Measurements from ENCODE around the gene STAT2.
"Not testable (repeated sequence)": the region's sequence is repeated elsewhere in the genome, so short reads cannot be mapped to it uniquely, and the experiment has no call there.

Gene STAT2

DNA sequence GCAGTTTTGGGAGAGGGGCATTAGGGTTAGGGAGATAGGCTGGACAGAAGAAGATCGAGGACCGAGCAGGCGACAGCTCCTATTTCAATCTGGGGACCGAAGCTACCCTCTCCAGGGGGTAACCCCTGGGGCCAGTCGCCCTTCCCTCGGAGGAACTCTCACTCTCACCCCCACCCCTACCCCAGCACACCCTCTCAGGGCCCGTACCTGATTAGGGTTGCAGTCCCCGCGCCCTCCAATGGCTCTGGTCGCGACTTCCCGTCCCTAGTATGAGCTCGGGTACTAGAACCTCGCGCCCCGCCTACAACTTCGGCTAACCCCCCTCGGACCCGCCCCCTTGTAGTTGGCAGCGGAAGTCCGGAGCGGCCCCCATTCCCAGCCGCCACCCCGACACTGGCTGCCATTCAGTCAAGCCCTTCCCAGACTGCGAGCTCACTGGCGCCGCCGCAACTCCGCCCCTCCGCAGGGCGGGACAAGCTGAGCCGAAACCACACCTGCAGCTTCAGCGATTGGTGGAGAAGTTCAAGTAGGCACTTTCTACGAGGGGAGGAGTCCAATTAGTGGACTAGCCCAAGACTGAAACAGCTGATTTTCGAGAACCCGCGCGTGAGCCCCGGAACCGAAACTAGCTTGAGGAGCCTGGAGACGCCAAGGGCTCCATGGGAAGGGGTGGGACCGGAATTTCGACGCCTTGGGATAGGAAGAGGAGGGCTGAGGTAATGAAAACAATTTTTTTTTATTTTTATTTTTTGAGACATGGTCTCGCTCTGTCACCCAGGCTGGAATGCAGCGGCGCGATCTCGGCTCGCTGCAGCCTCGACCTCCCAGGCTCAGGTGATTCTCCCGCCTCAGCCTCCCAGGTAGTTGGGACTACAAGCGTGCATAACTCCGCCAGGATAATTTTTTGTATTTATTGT lies at the start of gene STAT2:
Gene STAT2, minus strand, starts transcription at position 257 of the 917 bp plus-strand sequence. CDS start 3,536 bp downstream, outside the sequence.
- Mint-ChIP-seq H3K27ac (peak within 1 kb of the TSS; percentile 98), H3K9me3 (no peaks in the 10 kb centered on the region), H3K36me3 (peaks cover 15% of the 10 kb centered on the region), H3K4me1 (peaks cover 32% of the 10 kb centered on the region), H3K4me3 (peak within 1 kb of the TSS; percentile 94), H3K27me3 (peaks cover 8% of the 10 kb centered on the region)
- DNase-seq = peak; percentile 100
- CTCF ChIA-PET = interaction anchor here (0.8 to 3.0 kb wide), 7 partner anchors 18 to 104 kb away, joined by 3 to 21 read pairs (median 3); partner anchors contain the start of gene TIMELESS

DNA sequence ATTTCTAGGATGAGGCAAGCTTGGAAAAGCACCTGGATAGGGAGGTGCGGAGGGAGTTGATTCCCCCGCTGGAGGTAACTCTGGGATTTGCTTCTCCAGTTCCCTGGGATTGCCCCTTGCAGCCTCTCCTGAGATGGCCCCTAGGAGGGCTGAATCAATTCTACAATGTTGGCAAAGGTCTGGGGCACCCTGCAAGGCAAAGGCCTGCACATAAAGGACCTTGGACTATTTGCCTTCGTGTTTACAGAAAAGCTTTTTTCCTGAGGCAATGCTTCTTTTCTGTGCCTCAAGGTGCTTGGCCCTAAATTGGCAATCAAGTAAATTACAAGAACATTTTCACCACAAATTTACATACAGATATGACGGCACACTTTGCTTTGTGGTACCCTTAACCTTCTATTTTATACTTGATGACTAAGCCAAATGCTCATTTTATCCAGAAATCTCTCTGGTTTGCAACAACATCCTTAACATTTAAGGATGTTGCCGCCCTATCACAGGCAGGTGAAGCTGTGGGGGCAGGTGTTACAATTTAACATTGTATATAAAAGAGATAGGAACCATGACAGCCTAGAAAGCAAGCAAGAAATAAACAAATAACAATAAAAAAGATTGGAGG lies 49.0 kb upstream of the STAT2 start:
- H3K27ac Mint-ChIP-seq = no peak overlapping the region
- H3K4me3 Mint-ChIP-seq = no peak overlapping the region
- no peak for DNase-seq
- no peaks in the 10 kb centered on the region for H3K9me3 Mint-ChIP-seq
- H3K4me1 Mint-ChIP-seq = no peaks in the 10 kb centered on the region
- CTCF ChIA-PET = no interaction called here
- H3K36me3 Mint-ChIP-seq = peaks cover 3% of the 10 kb centered on the region
- no peaks in the 10 kb centered on the region for H3K27me3 Mint-ChIP-seq

DNA sequence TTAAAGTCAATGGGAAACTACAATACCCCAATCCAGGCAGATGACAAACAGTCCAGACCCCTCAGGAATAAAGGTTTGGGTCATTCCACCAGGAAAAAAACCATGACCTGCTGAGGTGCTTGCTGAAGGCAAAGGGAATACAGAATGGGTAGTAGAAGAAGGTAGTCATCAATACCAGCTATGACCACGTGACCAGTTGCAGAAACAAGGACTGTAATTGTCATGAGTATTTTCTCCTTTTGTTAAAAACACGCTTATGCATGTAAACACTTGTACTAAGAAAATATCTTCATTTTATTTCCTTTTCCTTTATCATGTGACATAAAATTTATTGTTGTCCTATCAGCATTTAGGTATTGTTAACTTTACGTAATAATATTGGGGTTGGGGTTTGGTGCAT lies 44.3 kb upstream of the STAT2 start:
- H3K9me3 Mint-ChIP-seq, H3K36me3 Mint-ChIP-seq, CTCF ChIA-PET, H3K27me3 Mint-ChIP-seq, DNase-seq, H3K4me1 Mint-ChIP-seq, H3K4me3 Mint-ChIP-seq, H3K27ac Mint-ChIP-seq: not testable (repeated sequence)

DNA sequence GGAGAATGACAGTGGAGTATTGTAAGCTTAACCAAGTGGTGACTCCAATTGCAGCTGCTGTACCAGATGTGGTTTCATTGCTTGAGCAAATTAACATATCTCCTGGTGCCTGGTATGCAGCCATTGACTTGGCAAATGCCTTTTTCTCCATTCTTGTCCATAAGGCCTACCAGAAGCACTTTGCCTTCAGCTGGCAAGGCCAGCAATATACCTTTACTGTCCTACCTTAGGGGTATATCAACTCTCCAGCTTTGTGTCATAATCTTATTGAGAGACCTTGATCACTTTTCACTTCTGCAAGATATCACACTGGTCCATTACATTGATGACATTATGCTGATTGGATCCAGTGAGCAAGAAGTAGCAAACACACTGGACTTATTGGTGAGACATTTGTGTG lies 41.7 kb upstream of the STAT2 start:
- H3K4me1 Mint-ChIP-seq, CTCF ChIA-PET, H3K27ac Mint-ChIP-seq, DNase-seq, H3K36me3 Mint-ChIP-seq, H3K4me3 Mint-ChIP-seq, H3K27me3 Mint-ChIP-seq: not testable (repeated sequence)
- H3K9me3 Mint-ChIP-seq = peaks cover 10% of the 10 kb centered on the region

DNA sequence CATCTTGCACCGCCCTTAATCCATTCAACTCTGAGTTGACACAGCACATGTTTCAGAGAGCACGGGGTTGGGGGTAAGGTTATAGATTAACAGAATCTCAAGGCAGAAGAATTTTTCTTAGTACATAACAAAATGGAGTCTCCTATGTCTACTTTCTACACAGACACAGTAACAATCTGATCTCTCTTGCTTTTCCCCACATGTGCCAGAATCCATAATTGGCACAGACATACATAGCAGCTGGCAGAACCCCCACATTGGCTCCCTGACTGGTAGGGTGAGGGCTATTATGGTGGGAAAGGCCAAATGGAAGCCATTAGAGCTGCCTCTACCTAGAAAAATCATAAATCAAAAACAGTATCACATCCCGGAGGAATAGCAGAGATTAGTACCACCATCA lies 41.2 kb upstream of the STAT2 start:
- H3K27me3 Mint-ChIP-seq, H3K36me3 Mint-ChIP-seq: not testable (repeated sequence)

DNA sequence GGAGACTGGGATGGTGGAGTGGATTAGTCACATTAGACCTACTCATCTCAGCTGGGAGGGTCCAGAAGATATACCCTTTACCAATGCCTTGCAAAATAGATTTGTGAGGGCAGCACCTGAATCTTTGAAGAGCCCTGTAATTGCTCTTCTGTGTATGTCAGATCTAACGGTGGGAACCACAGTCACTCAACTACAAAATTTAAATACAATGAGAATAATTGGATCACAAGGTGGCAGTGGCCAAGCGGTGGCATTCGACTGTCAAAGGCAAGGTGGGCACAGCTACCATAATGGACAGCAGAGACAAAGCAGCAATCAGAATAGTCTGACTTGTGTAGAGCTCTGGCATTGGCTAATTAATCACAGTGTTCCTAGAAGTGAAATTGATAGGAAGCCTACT lies 39.6 kb upstream of the STAT2 start:
- H3K27me3 Mint-ChIP-seq, CTCF ChIA-PET, H3K4me3 Mint-ChIP-seq, H3K27ac Mint-ChIP-seq, H3K36me3 Mint-ChIP-seq, DNase-seq, H3K4me1 Mint-ChIP-seq: not testable (repeated sequence)
- peaks cover 10% of the 10 kb centered on the region for H3K9me3 Mint-ChIP-seq

More for the DNA sequence above, 41.2 kb upstream of the STAT2 start:
- CTCF ChIA-PET, H3K4me3 Mint-ChIP-seq, H3K27ac Mint-ChIP-seq, DNase-seq, H3K4me1 Mint-ChIP-seq: not testable (repeated sequence)
- peaks cover 10% of the 10 kb centered on the region for H3K9me3 Mint-ChIP-seq

DNA sequence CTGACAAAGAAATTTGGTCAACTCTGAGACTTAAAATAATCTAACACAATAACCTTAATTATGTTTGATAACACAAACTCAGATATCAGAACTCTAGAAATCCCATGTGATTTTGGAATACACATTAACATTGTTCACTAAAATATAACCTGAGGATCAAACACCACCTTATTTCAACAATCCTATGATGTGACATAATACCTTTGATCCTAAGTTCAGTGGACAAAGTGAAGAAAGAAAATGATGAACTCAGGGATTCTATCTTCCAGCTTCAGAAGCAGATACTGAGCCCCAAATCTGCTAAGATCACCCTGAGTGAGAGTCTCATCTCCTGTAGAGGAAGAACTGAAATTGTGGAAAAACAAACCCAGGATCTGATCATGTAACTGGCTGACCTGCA lies 38.4 kb upstream of the STAT2 start:
- H3K27me3 Mint-ChIP-seq = peaks cover 10% of the 10 kb centered on the region
- H3K9me3 Mint-ChIP-seq = peaks cover 10% of the 10 kb centered on the region
- H3K36me3 Mint-ChIP-seq = peaks cover 3% of the 10 kb centered on the region
- no peak overlapping the region for H3K4me3 Mint-ChIP-seq
- no peak overlapping the region for H3K27ac Mint-ChIP-seq
- CTCF ChIA-PET = interaction anchor here (1.0 kb wide), 1 partner anchor 10 kb away, joined by 3 read pairs; no protein-coding TSS in a partner anchor
- no peaks in the 10 kb centered on the region for H3K4me1 Mint-ChIP-seq
- no peak for DNase-seq

DNA sequence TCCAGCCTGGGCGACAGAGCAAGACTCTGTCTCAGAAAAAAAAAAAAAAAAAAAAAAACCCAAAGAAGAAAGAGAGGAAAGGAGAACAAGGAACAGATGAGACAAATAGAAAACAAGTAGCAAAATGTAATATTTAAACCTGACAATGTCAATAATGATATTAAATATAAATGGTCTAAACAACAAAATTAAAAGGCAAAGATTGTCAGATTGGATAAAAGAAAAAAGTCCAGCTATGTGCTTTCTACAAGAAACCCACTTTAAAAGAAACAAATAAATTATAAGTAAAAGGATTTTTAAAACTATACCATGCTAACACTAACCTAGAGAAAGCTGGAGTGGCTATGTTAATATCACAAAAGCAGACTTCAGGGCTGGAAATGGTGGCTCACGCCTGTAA lies 32.4 kb upstream of the STAT2 start:
- Mint-ChIP-seq H3K27me3 (peaks cover 21% of the 10 kb centered on the region), H3K36me3 (no peaks in the 10 kb centered on the region), H3K9me3 (no peaks in the 10 kb centered on the region), H3K4me3 (no peak overlapping the region), H3K27ac (no peak overlapping the region), H3K4me1 (no peaks in the 10 kb centered on the region)
- DNase-seq = no peak
- CTCF ChIA-PET = no interaction called here

DNA sequence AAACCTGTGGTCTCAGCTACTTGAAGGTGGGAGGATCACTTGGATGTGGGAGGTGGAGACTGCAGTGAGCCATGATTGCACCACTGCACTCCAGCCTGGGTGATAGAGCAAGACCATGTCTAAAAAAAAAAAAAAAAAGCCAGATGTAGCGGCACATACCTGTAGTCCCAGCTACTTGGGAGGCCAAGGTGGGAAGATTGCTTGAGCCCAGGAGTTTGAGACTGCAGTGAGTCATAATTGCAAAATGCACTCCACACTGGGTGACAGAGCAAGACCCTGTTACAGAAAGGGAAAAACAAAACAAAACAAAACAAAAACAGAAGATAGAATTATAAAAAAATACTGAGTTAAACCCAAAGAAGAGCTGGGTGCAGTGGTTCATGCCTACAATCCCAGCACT lies 31.8 kb upstream of the STAT2 start:
- CTCF ChIA-PET = no interaction called here
- no peaks in the 10 kb centered on the region for H3K4me1 Mint-ChIP-seq

DNA sequence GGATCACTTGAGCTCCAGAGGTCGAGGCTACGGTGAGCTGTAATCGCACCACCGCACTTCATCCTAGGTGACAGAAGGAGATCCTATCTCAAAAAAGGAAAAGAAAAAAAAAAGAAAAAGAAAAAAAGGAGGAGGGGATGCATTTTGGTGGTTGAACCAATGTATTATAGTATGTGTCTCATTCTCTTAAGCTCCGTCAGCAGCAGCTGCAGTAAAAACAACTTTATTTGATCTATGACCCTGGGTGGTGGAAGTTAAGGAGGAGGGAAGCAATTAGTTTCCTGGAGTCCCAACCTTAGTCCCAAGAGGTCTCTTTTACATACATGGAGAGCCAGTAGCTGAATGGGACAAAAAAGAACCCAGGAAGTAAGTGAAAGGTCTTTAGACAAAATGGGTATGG lies 29.5 kb upstream of the STAT2 start:
- peaks cover 30% of the 10 kb centered on the region for H3K27me3 Mint-ChIP-seq
- CTCF ChIA-PET = no interaction called here
- H3K4me3 Mint-ChIP-seq = no peak overlapping the region

More for the DNA sequence above, 31.8 kb upstream of the STAT2 start:
- Mint-ChIP-seq H3K27ac (no peak overlapping the region), H3K36me3 (no peaks in the 10 kb centered on the region), H3K27me3 (peaks cover 22% of the 10 kb centered on the region), H3K4me3 (no peak overlapping the region), H3K9me3 (no peaks in the 10 kb centered on the region)
- DNase-seq = no peak

DNA sequence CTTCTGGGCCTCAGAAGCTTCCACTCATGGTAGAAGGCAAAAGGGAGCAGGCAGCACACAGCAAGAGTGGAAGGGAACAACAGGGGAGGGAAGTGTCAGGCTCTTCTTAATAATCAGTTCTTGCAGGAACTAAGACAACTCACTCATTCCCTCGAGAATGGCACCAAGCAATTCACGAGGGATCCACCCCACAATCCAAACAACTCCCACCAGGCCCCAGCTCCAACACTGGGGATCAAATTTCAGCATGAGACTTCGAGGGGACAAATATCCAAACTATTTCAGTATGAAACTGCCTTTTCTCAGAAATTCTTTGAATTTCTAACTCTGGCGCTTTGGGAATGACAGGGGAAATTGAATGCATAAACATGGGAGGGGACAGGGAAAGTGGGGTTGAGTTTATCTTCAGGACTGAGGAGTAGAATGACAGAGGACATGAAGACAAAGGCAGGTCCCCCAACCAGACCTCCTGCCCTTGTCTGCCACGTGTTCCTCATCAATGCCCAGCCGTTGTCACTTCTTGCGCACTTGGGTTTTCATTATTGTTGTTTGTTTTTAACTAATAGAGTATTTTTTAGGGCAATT lies 27.3 kb upstream of the STAT2 start:
- Mint-ChIP-seq H3K36me3 (no peaks in the 10 kb centered on the region), H3K4me1 (no peaks in the 10 kb centered on the region), H3K27ac (no peak overlapping the region), H3K4me3 (no peak overlapping the region), H3K27me3 (peaks cover 39% of the 10 kb centered on the region), H3K9me3 (no peaks in the 10 kb centered on the region)
- CTCF ChIA-PET = no interaction called here
- no peak for DNase-seq

More for the DNA sequence above, 29.5 kb upstream of the STAT2 start:
- H3K9me3 Mint-ChIP-seq = no peaks in the 10 kb centered on the region
- no peak for DNase-seq
- no peaks in the 10 kb centered on the region for H3K36me3 Mint-ChIP-seq
- H3K27ac Mint-ChIP-seq = no peak overlapping the region
- H3K4me1 Mint-ChIP-seq = no peaks in the 10 kb centered on the region

DNA sequence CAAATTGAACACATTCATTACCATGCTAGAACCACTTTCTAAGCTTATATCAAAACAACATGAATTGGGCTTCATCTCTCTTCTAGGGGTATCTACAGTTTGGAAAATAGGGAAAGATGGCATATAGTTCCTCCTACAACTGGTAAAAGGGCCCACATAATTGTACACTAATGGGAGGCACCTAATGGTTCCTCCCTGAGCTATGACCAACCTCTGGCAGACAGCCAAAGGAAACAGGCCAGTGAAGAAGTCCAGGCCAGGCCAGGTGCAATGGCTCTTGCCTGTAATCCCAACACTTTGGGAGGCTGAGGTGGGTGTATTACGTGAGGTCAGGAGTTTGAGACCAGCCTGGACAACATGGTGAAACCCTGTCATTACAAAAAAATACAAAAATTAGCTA lies 26.0 kb upstream of the STAT2 start:
- no peak for DNase-seq
- Mint-ChIP-seq H3K36me3 (no peaks in the 10 kb centered on the region), H3K27me3 (peaks cover 37% of the 10 kb centered on the region), H3K9me3 (no peaks in the 10 kb centered on the region), H3K4me1 (no peaks in the 10 kb centered on the region), H3K4me3 (no peak overlapping the region), H3K27ac (no peak overlapping the region)
- CTCF ChIA-PET = interaction anchor here (0.6 to 1.2 kb wide), 3 partner anchors 74 to 609 kb away, joined by 3 read pairs; no protein-coding TSS in a partner anchor

DNA sequence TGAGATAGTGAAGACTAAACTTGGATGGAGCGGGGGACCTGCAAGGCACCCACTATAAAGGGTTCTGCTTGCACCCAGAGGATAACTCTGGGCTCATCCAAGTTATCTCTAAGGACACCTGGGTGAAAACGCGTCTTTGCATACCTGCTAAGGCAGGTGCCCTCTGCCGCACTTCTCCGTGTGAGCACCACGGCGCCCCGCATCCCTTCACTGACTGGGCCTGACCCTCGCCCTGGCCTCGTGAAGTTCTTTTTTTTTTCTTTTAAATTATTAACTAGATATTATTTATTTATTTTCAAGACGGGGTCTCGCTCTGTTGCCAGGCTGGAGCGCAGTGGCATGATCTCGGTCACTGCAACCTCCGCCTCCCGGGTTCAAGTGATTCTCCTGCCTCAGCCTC lies 22.7 kb upstream of the STAT2 start:
- H3K4me1 Mint-ChIP-seq = no peaks in the 10 kb centered on the region
- peaks cover 23% of the 10 kb centered on the region for H3K27me3 Mint-ChIP-seq
- CTCF ChIA-PET = interaction anchor here (1.4 kb wide), 1 partner anchor 42 kb away, joined by 3 read pairs; no protein-coding TSS in a partner anchor
- no peak overlapping the region for H3K4me3 Mint-ChIP-seq
- H3K9me3 Mint-ChIP-seq = no peaks in the 10 kb centered on the region
- no peak overlapping the region for H3K27ac Mint-ChIP-seq
- DNase-seq = no peak
- no peaks in the 10 kb centered on the region for H3K36me3 Mint-ChIP-seq

DNA sequence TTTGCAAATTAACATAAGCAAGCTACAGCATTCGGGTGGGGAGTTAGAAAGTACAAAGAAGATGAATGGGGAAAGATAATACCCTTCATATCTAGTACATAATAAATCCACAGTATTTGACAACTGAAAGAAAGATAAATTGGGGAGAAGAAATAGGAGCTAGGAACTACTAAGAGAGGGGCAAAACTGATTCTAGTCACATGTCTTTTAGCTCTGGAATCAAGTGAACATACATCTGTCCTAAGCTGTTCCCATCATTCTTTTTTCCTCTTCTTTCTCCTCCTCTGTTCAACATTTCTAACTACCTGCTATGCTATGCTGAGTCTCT lies 18.0 kb upstream of the STAT2 start:
- Mint-ChIP-seq H3K27ac (no peak overlapping the region), H3K27me3 (peaks cover 13% of the 10 kb centered on the region), H3K9me3 (peaks cover 5% of the 10 kb centered on the region), H3K4me1 (no peaks in the 10 kb centered on the region), H3K36me3 (no peaks in the 10 kb centered on the region), H3K4me3 (no peak overlapping the region)
- DNase-seq = no peak
- CTCF ChIA-PET = interaction anchor here (0.8 kb wide), 1 partner anchor 18 kb away, joined by 3 read pairs; the partner anchor contains the start of gene STAT2
